Activated T-cell treated with anti-CD3 and anti-CD28 coated beads, Interleukin-2, amount 50 U/mL, for 24 hours (primary cell): ENCODE results near the gene ZBTB16.

ENCODE experiments used
- DNase-seq: peaks from one replicate; pipeline ENCODE4 v3.0.0-alpha.2; 2020
- H3K27ac Mint-ChIP-seq: 2 replicates; pipeline ENCODE4 v1.8.0; 2020; ENCODE audit warnings: mild to moderate bottlenecking, mixed read lengths
- H3K27me3 Mint-ChIP-seq: 2 replicates; pipeline ENCODE4 v1.8.0; 2020; ENCODE audit warnings: mixed read lengths
- H3K36me3 Mint-ChIP-seq: 2 replicates; pipeline ENCODE4 v1.8.0; 2020; ENCODE audit warnings: low read depth, mixed read lengths
- H3K4me1 Mint-ChIP-seq: 2 replicates; pipeline ENCODE4 v1.8.0; 2020; ENCODE audit warnings: low read depth, mixed read lengths
- H3K4me3 Mint-ChIP-seq: 2 replicates; pipeline ENCODE4 v1.8.0; 2020; ENCODE audit warnings: mild to moderate bottlenecking, moderate library complexity, mixed read lengths
- H3K9me3 Mint-ChIP-seq: 2 replicates; pipeline ENCODE4 v1.8.0; 2020; ENCODE audit warnings: mixed read lengths

ZBTB16 gene

DNA sequence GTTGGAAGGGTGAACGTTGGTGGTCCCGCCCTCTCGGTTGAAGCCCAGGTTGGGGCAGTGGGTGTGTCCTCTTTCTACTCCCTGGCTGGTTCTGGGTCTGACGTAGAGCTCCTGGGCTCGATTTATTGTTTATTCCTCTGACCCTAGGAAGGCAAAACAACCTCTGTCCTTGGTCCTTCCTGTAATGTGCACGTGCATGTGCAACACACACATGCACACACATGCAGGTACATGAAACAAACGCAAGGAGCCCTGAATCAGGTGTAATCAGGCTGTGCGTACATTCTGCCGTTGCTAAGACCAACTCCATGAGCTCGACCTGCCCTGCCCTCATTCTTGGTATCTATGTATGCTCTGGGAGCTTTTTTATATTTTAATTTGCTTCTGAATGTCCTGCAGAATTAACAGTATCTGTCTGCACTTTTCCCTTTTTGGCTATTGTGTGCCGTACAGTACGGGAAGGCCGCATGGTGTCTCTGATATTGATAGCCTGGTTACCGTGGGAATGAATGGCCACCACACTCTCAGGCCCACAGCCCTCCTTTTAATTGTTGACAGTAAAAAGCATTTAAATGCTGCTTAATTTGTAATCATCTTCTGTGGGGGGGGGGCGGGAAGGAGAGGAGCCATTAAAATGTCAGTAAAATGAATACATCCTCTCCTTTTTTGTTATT is 170.7 kb downstream of the ZBTB16 start:
- Mint-ChIP-seq H3K36me3 (no peaks in the 10 kb centered on the region), H3K4me1 (peaks cover 7% of the 10 kb centered on the region), H3K9me3 (no peaks in the 10 kb centered on the region), H3K27me3 (no peaks in the 10 kb centered on the region), H3K4me3 (no peak overlapping the region), H3K27ac (no peak overlapping the region)
- DNase-seq: no peak

DNA sequence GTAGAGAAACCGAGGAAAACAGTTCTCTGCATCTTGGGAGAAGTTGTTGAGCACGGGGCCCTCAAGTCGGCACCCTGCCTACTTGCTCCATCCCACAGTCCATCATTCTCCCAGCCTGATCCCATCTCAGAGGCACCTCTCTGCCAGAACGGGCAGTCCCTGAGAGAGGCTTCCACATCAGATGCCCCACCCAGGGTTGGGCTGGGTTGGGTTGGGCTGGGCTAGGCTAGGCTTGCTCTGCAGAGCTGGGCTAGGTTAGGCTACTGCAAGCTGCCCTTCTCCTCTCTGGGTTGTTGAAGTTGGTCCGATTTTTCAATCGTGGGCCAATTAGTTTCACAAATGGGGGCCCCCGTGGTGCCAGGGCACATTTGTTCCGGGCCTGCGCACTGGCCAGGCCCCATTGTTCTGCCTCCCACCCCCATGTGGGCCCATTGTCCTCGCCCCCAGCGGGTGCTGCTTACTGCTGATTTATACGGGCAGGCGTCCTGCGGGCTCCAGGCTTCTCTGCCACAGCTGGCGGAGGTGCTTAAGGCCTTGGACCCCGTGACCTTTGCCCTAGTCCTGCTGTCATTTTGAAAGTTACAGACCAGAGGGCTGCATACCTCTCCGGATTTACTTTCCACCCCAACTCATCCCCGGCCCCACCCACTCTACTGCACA is 173.0 kb downstream of the ZBTB16 start:
- Mint-ChIP-seq H3K4me3 (no peak overlapping the region), H3K27me3 (no peaks in the 10 kb centered on the region), H3K4me1 (no peaks in the 10 kb centered on the region), H3K9me3 (no peaks in the 10 kb centered on the region), H3K27ac (no peak overlapping the region), H3K36me3 (no peaks in the 10 kb centered on the region)
- DNase-seq: no peak

DNA sequence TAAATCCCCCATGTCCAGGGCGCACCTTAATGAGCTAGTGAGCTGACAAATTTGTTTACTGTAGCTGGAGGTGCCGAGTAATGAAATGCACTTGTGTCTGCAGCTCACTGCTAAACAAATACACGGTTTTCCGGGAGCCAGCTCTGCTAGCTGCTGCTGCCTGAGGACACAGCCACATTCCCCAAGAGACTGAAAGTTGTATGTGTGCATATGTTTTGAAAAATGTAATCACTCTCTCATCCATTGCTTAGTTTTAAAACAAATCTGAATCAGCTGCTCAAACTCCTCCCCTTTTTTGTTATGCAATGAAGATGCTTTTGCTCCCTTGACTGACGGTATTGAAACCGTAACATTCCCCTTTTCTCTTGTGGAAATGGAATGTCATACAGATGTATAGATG is 174.2 kb downstream of the ZBTB16 start:
- Mint-ChIP-seq H3K27ac (no peak overlapping the region), H3K4me3 (no peak overlapping the region), H3K36me3 (no peaks in the 10 kb centered on the region), H3K27me3 (no peaks in the 10 kb centered on the region), H3K4me1 (no peaks in the 10 kb centered on the region), H3K9me3 (no peaks in the 10 kb centered on the region)
- no peak for DNase-seq

DNA sequence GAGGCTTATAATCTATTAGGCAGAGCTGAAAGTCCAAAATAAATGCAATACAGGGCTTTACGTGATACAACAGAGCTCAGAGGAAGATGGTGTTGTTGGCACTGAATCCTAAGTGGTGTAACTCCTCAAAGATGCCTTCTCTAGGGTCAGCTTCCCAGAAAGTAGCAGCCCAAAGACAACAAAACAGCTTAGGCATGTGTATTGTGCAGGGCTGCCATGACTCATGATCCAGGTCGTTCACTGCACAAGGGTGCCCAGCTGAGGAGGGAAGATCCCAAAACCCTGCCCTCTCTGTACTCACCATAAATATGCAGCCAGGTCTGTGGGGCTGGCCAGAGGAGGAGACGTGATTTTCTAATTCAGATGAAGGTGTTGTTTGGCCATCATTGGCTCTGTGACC is 177.3 kb downstream of the ZBTB16 start:
- no peaks in the 10 kb centered on the region for H3K9me3 Mint-ChIP-seq
- H3K27me3 Mint-ChIP-seq: no peaks in the 10 kb centered on the region
- H3K27ac Mint-ChIP-seq: no peak overlapping the region
- DNase-seq: no peak
- H3K36me3 Mint-ChIP-seq: no peaks in the 10 kb centered on the region
- no peak overlapping the region for H3K4me3 Mint-ChIP-seq
- H3K4me1 Mint-ChIP-seq: no peaks in the 10 kb centered on the region

DNA sequence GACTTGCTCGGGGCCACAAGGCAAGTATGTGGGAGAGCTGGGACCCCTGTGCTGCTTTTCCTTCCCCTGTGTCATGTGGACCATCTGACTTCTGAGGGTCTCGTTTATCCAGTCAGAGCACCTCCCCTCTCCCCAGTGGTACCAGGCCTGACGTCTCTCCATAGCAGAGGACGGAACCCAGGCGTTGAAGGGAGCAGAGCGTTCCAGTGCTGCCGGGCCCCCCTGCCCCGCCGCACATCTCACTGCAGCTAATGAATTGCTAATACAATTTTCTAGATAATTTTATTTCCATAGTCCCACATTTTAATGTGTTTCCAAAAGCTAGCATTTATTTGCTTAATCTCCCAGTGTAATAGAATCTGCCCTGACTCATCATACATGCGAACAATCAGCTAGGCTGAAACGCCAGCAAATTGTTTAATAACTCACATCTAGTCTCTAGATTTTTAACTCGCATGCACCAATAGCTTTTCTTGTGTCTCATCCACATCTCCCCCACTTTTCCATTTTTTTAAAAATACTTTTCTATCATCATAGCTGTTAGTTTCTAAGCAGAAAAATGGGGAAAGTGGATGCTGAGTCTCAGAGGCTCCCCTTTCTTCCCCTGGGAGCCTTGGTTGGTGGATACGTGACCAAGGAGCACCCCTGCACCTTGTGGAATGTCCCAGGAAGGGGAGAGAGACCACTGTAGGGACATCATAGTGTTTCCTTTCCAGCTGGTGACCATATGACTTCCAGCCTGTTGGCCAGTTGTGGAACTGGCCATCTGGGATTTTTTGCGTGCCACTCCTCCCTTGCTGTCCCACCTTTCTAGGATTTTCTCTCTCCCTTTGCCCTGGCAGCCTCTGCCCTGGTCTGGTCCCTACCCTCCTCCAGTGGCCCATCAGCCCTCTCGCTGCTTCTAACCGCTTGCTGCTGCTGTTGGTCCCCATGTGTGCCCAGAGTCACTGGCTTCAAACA is 178.1 kb downstream of the ZBTB16 start:
- no peak overlapping the region for H3K4me3 Mint-ChIP-seq
- no peak for DNase-seq
- no peaks in the 10 kb centered on the region for H3K4me1 Mint-ChIP-seq
- no peaks in the 10 kb centered on the region for H3K9me3 Mint-ChIP-seq
- H3K27ac Mint-ChIP-seq: no peak overlapping the region
- no peaks in the 10 kb centered on the region for H3K36me3 Mint-ChIP-seq
- no peaks in the 10 kb centered on the region for H3K27me3 Mint-ChIP-seq

DNA sequence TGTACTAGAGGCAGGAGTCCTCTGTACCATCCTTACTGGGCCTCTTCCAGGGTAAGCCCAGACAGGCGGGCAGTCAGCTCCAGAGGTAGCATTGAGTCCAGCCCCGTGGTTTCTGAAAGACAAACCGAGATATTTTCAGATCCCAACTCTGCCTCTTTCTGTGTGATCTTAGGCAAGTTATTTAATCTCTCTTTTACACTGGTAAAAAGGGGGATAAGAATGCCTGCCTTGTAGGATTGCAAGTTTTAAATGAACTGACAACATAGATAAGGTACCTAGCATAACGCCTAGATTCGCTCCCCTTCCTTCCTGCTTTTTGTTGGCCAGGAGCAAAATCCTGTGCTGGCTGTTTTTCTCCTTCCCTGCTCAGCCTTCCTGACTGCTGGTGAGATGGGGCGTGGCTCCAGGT is 180.2 kb downstream of the ZBTB16 start:
- no peak overlapping the region for H3K4me3 Mint-ChIP-seq
- H3K4me1 Mint-ChIP-seq: no peaks in the 10 kb centered on the region
- DNase-seq: no peak
- no peaks in the 10 kb centered on the region for H3K9me3 Mint-ChIP-seq
- H3K27ac Mint-ChIP-seq: no peak overlapping the region
- H3K36me3 Mint-ChIP-seq: no peaks in the 10 kb centered on the region
- no peaks in the 10 kb centered on the region for H3K27me3 Mint-ChIP-seq

DNA sequence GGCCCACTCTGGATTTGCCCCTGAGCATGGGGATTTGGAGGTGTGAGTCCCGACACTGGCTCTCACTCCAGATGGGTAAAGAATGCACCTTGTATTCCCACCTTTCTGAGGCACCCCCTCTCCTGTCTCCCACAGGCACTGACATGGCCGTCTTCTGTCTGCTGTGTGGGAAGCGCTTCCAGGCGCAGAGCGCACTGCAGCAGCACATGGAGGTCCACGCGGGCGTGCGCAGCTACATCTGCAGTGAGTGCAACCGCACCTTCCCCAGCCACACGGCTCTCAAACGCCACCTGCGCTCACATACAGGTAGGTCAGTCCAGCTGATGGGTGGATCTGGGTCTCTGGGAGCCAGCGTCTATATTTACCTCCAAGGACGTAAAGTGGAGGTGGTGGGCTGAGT is 182.5 kb downstream of the ZBTB16 start:
- no peaks in the 10 kb centered on the region for H3K36me3 Mint-ChIP-seq
- H3K4me3 Mint-ChIP-seq: no peak overlapping the region
- H3K27ac Mint-ChIP-seq: no peak overlapping the region
- no peaks in the 10 kb centered on the region for H3K4me1 Mint-ChIP-seq
- DNase-seq: no peak
- H3K27me3 Mint-ChIP-seq: no peaks in the 10 kb centered on the region
- H3K9me3 Mint-ChIP-seq: no peaks in the 10 kb centered on the region

DNA sequence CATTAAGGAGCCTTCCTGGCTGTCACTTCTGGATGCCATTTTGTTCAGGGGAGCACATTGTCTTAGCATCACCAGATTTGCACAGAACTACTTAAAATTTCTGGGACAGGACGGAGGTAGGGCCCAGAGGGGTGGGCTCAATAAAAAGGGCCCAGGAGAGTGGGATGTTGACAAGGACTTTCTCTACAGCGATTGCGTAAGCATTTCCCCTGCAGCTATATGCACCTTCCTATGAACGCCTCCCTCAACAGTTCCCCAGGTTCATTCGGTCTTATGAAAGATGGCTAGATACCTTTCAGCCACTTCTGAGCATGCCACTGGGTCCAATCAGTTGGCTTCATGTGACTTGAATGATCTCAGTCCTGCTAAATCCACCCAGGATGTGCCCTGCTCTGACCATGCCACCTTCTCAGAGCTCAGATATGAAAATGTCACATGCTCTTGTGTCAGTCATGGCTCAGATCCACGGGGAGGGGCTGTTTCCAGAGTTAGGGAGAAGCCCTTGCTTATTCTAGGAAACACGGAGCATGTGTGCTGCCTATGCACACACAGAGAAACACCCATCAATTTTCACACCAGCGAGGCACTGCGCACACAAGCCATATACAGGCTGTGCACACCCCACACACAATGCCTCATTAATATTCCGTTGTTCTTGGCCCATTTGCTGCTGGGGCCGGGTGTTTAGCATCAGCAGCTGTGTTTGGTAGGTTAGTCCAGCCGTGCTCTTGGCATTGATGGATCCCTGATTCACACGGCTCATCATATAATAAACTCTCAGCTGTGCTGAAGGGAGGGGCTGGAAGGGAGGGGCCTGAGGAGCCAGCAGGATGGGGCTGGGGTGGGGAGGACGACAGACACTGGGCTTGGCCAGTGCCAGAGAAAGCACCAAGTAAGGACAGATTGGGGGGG is 184.2 kb downstream of the ZBTB16 start:
- Mint-ChIP-seq H3K27ac (no peak overlapping the region), H3K4me3 (no peak overlapping the region), H3K4me1 (no peaks in the 10 kb centered on the region), H3K27me3 (no peaks in the 10 kb centered on the region), H3K9me3 (no peaks in the 10 kb centered on the region), H3K36me3 (no peaks in the 10 kb centered on the region)
- no peak for DNase-seq

DNA sequence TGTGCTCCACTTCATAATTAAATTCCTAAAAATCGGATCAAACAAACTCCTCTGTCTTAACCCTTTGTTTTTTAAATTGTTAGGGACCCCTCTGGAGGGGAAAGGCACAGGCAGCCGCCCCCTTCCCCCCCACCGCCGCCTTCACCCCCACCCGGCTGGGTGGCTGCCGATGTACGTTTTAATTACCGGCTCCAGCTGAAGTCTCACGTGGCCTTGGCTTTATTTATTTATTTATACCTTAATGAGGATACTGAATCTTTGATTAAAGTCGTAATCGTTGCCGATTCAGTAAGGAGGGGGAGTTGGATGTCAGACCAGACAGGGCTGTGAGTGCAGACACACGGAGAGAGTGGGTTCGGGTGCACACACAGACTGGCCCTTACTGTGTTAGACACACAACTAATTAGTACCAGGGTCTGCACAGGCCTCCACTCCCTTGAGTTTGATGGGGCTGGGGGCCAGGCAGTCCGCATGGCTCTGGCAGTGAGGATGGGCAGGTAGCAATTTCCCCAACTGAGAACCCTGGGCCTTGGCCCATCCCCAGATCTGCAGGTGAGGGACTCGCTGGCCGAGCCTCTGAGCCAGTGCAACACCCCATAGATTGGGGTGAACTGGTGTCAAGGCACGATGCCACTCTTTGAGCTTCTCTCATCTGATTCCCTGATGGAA is 185.3 kb downstream of the ZBTB16 start:
- no peaks in the 10 kb centered on the region for H3K9me3 Mint-ChIP-seq

DNA sequence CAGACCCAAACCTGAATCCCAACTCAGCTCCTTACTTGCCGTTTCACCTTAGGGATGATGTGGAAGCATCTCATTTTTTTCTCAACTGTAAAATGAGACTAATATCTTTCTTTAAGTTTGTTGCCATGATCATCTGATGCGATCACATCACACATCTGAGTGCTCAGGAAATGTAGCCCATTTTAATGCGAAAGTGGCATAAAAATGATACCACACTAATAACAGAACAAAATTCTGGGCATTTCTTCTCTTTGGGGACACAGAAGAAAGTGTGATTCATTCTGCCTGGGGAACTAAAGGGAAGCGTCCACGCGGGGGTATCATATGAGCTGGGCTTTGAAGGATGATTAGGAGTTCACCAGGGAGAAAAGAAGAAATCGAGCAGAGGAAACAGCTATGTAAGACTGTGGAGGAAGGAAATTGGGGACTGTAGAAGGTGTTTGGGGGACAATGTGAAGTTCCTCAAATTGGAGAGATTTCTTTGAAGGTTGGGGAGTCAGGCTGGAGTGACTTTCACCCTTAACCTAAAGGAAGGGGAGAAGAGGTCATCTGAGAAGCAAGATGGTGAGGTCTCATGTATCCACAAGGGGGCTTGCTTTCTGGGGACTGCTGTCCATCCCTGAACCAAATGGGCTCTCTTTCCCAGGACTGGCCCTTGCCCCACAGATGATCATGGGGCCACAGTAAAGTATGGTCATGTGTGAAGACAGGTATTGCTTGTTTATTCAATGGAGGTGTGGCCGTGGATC is 187.0 kb downstream of the ZBTB16 start:
- Mint-ChIP-seq H3K4me1 (no peaks in the 10 kb centered on the region), H3K36me3 (peaks cover 2% of the 10 kb centered on the region), H3K4me3 (no peak overlapping the region), H3K9me3 (no peaks in the 10 kb centered on the region), H3K27ac (no peak overlapping the region), H3K27me3 (no peaks in the 10 kb centered on the region)
- DNase-seq: no peak

More for the DNA sequence above, 185.3 kb downstream of the ZBTB16 start:
- Mint-ChIP-seq H3K27ac (no peak overlapping the region), H3K4me1 (no peaks in the 10 kb centered on the region), H3K27me3 (no peaks in the 10 kb centered on the region), H3K4me3 (no peak overlapping the region), H3K36me3 (no peaks in the 10 kb centered on the region)
- DNase-seq: no peak

DNA sequence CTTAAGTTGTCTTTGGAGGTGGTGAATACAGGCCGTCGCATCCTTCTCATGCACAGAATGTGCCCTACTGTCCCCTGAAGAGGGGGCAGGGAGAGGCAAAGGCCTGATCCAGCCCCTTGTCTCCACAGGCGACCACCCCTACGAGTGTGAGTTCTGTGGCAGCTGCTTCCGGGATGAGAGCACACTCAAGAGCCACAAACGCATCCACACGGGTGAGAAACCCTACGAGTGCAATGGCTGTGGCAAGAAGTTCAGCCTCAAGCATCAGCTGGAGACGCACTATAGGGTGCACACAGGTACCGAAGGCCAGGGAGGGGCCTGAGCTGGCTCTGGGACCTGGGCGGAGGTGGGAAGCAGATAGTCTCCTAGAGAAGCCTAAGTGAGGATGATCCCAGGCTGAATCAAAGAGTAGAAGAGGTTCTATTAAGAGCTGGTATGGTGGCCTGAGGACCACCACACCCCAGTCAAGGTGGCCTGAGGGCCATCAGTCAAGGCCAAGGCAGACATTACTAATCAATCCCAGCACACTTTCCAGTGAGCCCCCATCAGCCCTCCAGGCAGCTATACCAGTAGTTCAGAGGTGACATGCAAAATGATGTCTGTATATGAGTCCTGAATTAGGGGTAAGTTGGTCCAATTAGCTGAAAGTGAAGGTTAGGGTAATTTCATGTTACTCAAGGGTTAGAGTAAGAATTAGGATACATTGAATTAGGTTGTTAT is 187.7 kb downstream of the ZBTB16 start:
- Mint-ChIP-seq H3K4me1 (no peaks in the 10 kb centered on the region), H3K4me3 (no peak overlapping the region), H3K27ac (no peak overlapping the region), H3K9me3 (no peaks in the 10 kb centered on the region), H3K27me3 (no peaks in the 10 kb centered on the region), H3K36me3 (peaks cover 2% of the 10 kb centered on the region)
- DNase-seq: no peak

DNA sequence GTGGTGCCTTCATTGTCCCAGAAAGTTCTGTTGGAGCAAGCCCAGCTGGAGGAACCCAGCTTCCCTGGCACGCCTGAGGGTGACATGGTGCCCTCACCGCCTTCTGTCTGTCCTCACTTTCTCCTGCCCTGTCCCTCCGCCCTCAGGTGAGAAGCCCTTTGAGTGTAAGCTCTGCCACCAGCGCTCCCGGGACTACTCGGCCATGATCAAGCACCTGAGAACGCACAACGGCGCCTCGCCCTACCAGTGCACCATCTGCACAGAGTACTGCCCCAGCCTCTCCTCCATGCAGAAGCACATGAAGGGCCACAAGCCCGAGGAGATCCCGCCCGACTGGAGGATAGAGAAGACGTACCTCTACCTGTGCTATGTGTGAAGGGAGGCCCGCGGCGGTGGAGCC is 190.7 kb downstream of the ZBTB16 start:
- Mint-ChIP-seq H3K9me3 (no peaks in the 10 kb centered on the region), H3K4me1 (no peaks in the 10 kb centered on the region), H3K4me3 (no peak overlapping the region), H3K36me3 (peaks cover 2% of the 10 kb centered on the region), H3K27me3 (no peaks in the 10 kb centered on the region), H3K27ac (no peak overlapping the region)
- no peak for DNase-seq
